ENCODE results near the gene SQSTM1.

SQSTM1 gene

DNA sequence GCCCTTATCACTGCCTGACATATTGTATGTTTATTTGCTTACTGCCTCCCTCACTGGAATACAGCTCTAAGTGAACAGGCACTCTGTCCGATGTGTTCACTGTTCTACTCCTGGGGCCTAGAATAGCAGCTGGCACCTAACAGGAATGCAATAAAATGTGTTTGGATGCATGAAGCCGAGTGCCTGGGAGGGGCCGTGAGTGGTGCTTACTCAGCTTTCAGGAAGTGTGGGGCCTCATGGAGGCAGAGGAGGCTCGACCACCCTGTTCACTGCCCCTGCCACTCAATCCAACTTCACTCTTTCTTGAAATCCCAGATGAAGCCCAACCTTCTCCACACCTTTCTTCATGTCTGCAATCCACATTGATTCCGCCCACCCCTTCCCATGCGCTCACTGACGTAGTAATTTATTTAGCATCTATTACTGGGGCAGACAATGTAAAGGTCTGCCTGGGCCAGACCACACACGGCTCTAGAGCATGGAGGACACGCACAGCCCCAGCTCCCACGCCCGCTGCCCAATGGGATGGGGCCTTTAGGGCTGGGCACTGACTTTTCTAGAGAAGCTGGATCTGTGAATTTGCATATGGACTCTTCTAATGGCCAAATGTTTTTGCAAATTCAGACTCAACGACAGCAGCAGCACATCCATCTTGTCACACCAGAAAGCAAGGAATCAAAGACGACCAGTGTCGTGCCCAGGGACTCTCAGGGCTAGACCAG, 65.6 kb downstream of the SQSTM1 start:
- H3K4me3 ChIP-seq (ENCODE audit: low read depth, low read length), result no peak overlapping the region
- TF ChIP-seq, protein P1, sequence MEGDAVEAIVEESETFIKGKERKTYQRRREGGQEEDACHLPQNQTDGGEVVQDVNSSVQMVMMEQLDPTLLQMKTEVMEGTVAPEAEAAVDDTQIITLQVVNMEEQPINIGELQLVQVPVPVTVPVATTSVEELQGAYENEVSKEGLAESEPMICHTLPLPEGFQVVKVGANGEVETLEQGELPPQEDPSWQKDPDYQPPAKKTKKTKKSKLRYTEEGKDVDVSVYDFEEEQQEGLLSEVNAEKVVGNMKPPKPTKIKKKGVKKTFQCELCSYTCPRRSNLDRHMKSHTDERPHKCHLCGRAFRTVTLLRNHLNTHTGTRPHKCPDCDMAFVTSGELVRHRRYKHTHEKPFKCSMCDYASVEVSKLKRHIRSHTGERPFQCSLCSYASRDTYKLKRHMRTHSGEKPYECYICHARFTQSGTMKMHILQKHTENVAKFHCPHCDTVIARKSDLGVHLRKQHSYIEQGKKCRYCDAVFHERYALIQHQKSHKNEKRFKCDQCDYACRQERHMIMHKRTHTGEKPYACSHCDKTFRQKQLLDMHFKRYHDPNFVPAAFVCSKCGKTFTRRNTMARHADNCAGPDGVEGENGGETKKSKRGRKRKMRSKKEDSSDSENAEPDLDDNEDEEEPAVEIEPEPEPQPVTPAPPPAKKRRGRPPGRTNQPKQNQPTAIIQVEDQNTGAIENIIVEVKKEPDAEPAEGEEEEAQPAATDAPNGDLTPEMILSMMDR (IDR thresholded peaks at IDR 0.05; ENCODE audit: low read depth, low read length, missing control alignments), result no peak
- no peak for DNase-seq (ENCODE audit: low read depth)

DNA sequence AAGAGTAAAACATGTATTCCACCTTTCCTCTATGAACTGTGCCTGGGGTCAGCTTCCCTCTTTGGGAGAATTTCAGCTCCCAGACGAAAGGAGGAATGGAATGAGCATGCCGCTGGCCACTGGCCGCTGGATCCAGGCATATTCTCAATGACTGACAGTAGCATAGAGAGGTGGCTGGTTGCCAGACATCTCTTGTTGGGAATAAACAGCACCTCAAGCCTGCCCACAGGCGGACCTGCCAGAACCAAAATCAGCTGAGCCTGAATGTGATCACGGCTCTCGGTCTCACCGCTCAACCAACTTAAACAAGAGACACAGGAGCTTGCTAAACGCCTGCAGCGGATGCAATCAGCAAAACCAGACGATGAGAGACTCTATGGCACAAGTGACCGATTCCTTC, 66.4 kb downstream of the SQSTM1 start:
- DNase-seq (ENCODE audit: low read depth), result no peak
- no peak overlapping the region for H3K4me3 ChIP-seq (ENCODE audit: low read depth, low read length)
- TF ChIP-seq, protein P1 (IDR thresholded peaks at IDR 0.05; ENCODE audit: low read depth, low read length, missing control alignments), result no peak
